Small intestine (tissue), 7 donors: ENCODE results near the gene PTPRF. TPM values are rescaled to one million over a fixed set of nuclear protein-coding genes. Genes with fewer than 3 reads are reported as not detected.
A peak's percentile ranks its signal among the peaks of the same experiment; 100 is the strongest.

ENCODE experiments used
- DNase-seq, 2 donors: peaks; one replicate each; pipeline versions ENCODE4 v3.0.0 to v3.0.0-alpha.2; 2013
- FAIRE-seq: peaks from 2 replicates; lab custom pipeline; 2012; peaks lifted over from hg19 to GRCh38; lab: Jason Lieb, UNC
- H3K27ac ChIP-seq, 3 donors: one replicate each; pipeline ENCODE4 v1.5.1; 2013; ENCODE audit warnings: low read length in 2 of 3, mild to moderate bottlenecking in 2 of 3, control low read depth in 1 of 3, inconsistent platforms in 1 of 3, low read depth in 1 of 3, moderate library complexity in 1 of 3
- H3K27me3 ChIP-seq, 3 donors: one replicate each; pipeline ENCODE4 v1.6.1; 2013; ENCODE audit warnings: low read length in 3 of 3, inconsistent platforms in 1 of 3; ENCODE audit not compliant: control insufficient read depth in 3 of 3, insufficient read depth in 3 of 3
- H3K36me3 ChIP-seq, 3 donors: one replicate each; pipeline ENCODE4 v1.6.1; 2013; ENCODE audit warnings: low read length in 3 of 3, inconsistent platforms in 1 of 3, low read depth in 1 of 3, mild to moderate bottlenecking in 1 of 3, moderate library complexity in 1 of 3; ENCODE audit not compliant: control insufficient read depth in 3 of 3, insufficient read depth in 2 of 3
- H3K4me1 ChIP-seq, 3 donors: one replicate each; pipeline ENCODE4 v1.6.1; 2013; ENCODE audit warnings: low read length in 2 of 3, inconsistent platforms in 1 of 3, low read depth in 1 of 3, mild to moderate bottlenecking in 1 of 3, moderate library complexity in 1 of 3; ENCODE audit not compliant: control insufficient read depth in 3 of 3, insufficient read depth in 2 of 3
- H3K4me3 ChIP-seq, 3 donors: one replicate each; pipeline ENCODE4 v1.5.1; 2013; ENCODE audit warnings: low read length in 3 of 3, control low read depth in 1 of 3, inconsistent platforms in 1 of 3, low read depth in 1 of 3, mild to moderate bottlenecking in 1 of 3, moderate library complexity in 1 of 3
- H3K9me3 ChIP-seq, 2 donors: one replicate each; pipeline ENCODE4 v1.6.1; 2013; ENCODE audit warnings: low read depth in 1 of 2, low read length in 1 of 2; ENCODE audit not compliant: control insufficient read depth in 2 of 2, insufficient read depth in 1 of 2
- WGBS, 3 donors: extraction: QIAGEN DNeasy Blood & Tissue Kit; methylation state at CpG; one replicate each; pipeline ENCODE4 v1.1.7; 2013; 5-methylcytosine and 5-hydroxymethylcytosine counted together
- polyA plus RNA-seq, 4 donors: library from polyadenylated mRNA; stranded (reverse) in 3 of 4; unstranded in 1 of 4; fragments of 200-250 nt in 3 of 4; fragments of 120-200 nt in 1 of 4; gene quantifications; one replicate each; pipeline versions ENCODE4 v1.2.1 to v1.2.3, GENCODE V29; 2013
- donor health status: healthy with polysubstance abuse.
- donor health status: control.
- donor health status: control.
- donor health status: Bipolar disorder and iron deficiency.
- donor health status: healthy.

Gene PTPRF
- polyA plus RNA-seq, 4 donors, result 77.0 to 255 (median 83.2) TPM

GRCh38 chr1:43536864-43537358, 6.2 kb downstream of the PTPRF start:
- peaks cover 0 to 73% (median 2%) of the 10 kb centered on the region in 3 donors for H3K36me3 ChIP-seq
- WGBS, 3 donors, result 47 to 61% (median 57%) methylated on average over 11 of the region's 11 CpGs
- peak overlapping the region; percentile 76 to 90 (median 77) for H3K27ac ChIP-seq
- no peaks in the 10 kb centered on the region for H3K9me3 ChIP-seq
- FAIRE-seq (no peak), DNase-seq (no peak)
- peaks cover 0 to 91% (median 2%) of the 10 kb centered on the region in 3 donors for H3K4me1 ChIP-seq
- H3K4me3 ChIP-seq, result no peak overlapping the region
- H3K27me3 ChIP-seq, result no peaks in the 10 kb centered on the region

DNA sequence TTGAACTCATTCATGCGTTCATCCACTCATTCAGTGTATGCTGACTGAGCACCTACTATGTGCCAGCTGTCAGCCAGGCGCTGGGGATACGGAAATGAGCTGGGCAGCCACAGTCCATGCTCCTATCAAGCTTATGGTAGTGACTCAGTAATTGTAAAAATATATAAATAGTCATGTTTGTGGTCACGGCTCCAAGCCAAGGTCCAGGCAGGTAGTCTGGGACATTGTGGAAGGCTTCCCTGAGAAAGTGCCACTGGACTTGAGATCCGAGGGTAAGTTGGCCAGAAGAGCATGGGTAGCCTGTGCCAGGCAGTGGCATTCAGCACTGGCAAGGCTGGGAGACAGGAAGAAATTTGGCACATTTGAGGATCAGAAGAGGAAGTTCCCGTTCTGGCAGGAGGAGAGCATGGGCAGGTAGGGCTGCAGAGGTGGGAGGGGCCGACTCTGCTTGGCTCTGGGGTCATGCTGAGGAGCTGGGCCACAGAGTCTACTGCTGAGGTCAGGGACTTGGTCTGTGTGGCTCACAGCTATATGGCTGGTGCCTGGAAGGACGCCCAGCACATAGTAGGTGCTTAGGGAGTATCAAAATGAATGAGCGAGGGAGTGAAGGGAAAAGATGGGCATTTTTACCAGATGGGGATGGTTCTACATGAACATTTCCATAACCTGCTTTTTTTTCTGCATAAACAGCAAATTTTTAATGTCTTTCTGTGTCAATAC, 6.9 kb downstream of the PTPRF start:
- Histone ChIP-seq H3K4me3 (no peak overlapping the region), H3K27me3 (no peaks in the 10 kb centered on the region)

GRCh38 chr1:43538143-43538487, 7.4 kb downstream of the PTPRF start:
- Histone ChIP-seq H3K4me1 (peaks cover 0 to 98% (median 6%) of the 10 kb centered on the region in 3 donors), H3K27ac (peak overlapping the region in 2 of 3 donors; percentile 86 to 90)
- WGBS, 3 donors, result 91 to 98% (median 94%) methylated on average over 3 of the region's 3 CpGs

More for the DNA sequence above, 6.9 kb downstream of the PTPRF start:
- WGBS, 3 donors, result 34 to 69% (median 44%) methylated on average over 9 of the region's 9 CpGs
- peaks cover 0 to 98% (median 2%) of the 10 kb centered on the region in 3 donors for H3K4me1 ChIP-seq
- FAIRE-seq (no peak), DNase-seq (peak in 1 of 2 donors; percentile 89)
- H3K36me3 ChIP-seq, result peaks cover 0 to 79% (median 2%) of the 10 kb centered on the region in 3 donors
- peak overlapping the region; percentile 77 to 90 (median 86) for H3K27ac ChIP-seq
- H3K9me3 ChIP-seq, result no peaks in the 10 kb centered on the region

DNA sequence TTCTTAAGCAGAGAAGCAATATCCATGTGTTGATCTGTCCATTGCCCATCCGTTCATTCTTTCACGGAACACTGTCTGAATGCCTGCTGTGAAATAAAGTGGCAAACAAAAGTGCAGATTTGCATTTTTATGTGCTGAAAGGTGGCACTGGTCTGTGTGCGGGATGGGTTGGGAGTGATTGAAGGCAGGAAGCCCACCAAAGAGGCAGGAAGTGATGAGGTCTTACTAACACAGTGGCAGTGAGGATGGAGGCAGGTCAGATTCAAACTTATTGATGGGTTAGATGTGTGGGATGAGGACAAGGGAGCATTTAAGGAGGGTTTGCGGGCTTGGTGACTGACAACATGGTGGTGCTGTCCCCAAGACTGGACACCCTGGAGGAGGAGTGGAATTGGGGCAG, 8.3 kb downstream of the PTPRF start:
- no peak for DNase-seq
- Histone ChIP-seq H3K27ac (peak overlapping the region in 2 of 3 donors; percentile 12 to 95), H3K36me3 (peaks cover 0 to 80% (median 2%) of the 10 kb centered on the region in 3 donors), H3K9me3 (no peaks in the 10 kb centered on the region), H3K27me3 (no peaks in the 10 kb centered on the region), H3K4me1 (peaks cover 4 to 98% (median 8%) of the 10 kb centered on the region in 3 donors), H3K4me3 (no peak overlapping the region)
- 89 to 93% (median 90%) methylated on average over 4 of the region's 4 CpGs for WGBS, 3 donors
- no peak for FAIRE-seq

More at GRCh38 chr1:43538143-43538487, 7.4 kb downstream of the PTPRF start:
- no peaks in the 10 kb centered on the region for H3K9me3 ChIP-seq
- H3K4me3 ChIP-seq, result no peak overlapping the region
- peaks cover 0 to 81% (median 2%) of the 10 kb centered on the region in 3 donors for H3K36me3 ChIP-seq
- no peak for DNase-seq
- H3K27me3 ChIP-seq, result no peaks in the 10 kb centered on the region
- no peak for FAIRE-seq

- no peak for DNase-seq
- no peak for FAIRE-seq
- 81 to 89% (median 83%) methylated on average over 7 of the region's 7 CpGs for WGBS, 3 donors
- Histone ChIP-seq H3K9me3 (no peaks in the 10 kb centered on the region), H3K36me3 (peaks cover 0 to 84% (median 2%) of the 10 kb centered on the region in 3 donors), H3K27ac (peak overlapping the region; percentile 15 to 95 (median 94)), H3K27me3 (no peaks in the 10 kb centered on the region), H3K4me1 (peaks cover 5 to 98% (median 17%) of the 10 kb centered on the region in 3 donors), H3K4me3 (no peak overlapping the region)
Measured at GRCh38 chr1:43539726-43540434, 9.2 kb downstream of the PTPRF start.

DNA sequence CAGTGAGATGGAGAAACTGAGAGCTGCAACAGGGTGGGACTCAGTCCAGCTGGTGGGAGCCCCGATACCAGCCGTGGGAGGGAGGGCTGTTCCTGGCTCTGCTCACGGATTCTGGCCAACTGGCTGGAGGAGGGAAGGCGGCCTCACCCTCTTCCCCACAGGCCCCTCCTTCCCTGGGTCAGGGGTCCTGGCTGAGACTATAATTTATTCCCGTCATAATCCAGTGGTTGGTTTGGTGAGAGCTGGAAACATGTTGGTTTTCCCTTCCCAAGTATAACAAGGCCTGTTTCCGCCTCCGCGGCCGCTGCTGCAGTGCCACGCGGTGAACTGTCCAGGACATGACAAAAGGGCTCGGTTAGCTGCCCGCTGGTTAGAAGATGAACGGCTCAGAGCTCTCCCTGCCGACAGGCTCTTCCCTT, 10.0 kb downstream of the PTPRF start:
- Histone ChIP-seq H3K27me3 (no peaks in the 10 kb centered on the region), H3K27ac (peak overlapping the region; percentile 65 to 95 (median 94)), H3K4me3 (no peak overlapping the region), H3K9me3 (no peaks in the 10 kb centered on the region), H3K4me1 (peaks cover 7 to 98% (median 19%) of the 10 kb centered on the region in 3 donors), H3K36me3 (peaks cover 0 to 84% (median 2%) of the 10 kb centered on the region in 3 donors)
- WGBS, 3 donors, result 47 to 78% (median 73%) methylated on average over 15 of the region's 15 CpGs
- FAIRE-seq (no peak), DNase-seq (no peak)

DNA sequence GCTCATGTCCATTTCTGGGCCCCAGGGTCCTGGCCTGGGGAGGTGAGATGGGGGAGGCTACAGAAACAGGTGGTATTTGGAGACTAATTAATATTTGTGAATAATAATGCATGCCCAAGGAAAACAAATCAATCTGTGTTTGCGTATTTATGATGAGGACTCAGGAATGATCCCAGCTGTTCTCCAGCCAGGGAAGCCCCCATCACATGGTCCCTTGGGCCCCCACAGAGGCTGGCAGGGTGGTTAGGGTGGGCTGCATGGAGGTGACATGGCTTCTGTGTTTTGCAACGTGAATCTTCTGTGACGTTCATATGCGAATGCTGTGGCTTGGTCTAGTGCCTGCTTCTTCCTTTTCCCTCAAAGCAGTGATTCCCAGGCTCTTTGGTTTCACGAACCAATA, 10.5 kb downstream of the PTPRF start:
- DNase-seq, result no peak

DNA sequence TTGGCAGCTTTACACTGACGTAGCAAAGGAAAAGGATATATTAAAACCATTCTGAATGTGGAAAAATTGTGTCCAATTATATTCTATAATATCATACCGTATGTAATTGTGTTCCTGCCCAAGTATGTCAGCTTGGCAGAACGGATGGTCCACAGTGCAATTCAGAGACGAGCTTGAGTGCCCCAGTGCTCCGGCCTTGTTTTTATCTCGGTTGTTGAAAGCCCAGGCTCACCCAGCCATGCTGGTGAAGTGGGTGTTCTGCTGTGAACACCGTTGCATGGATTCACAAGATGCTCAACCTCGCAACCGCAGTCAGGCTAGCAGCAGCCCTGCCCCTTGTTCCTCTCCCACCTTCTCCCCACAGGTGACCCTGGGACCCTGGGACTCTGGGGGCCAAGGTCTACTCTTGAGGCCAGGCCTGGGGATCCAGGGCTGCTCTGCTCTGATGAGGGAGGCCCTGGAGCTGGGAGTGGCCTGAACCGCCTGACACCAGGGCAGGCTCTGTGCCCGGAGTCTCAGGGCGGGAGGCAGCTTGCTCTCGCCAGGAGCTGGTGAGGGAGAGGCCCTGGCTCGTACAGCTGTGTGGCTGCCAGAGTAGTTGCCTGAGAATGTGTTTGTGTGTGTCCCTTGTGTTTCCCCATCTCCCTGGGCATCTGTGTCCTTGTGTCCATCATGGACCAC, 11.2 kb downstream of the PTPRF start:
- peaks cover 0 to 89% (median 2%) of the 10 kb centered on the region in 3 donors for H3K36me3 ChIP-seq
- no peak overlapping the region for H3K4me3 ChIP-seq
- DNase-seq, result peak; percentile 93 to 94
- 19 to 53% (median 37%) methylated on average over 14 of the region's 14 CpGs for WGBS, 3 donors
- FAIRE-seq, result no peak
- no peaks in the 10 kb centered on the region for H3K9me3 ChIP-seq
- H3K27me3 ChIP-seq, result no peaks in the 10 kb centered on the region
- H3K27ac ChIP-seq, result peak overlapping the region; percentile 86 to 95 (median 94)
- H3K4me1 ChIP-seq, result peaks cover 13 to 98% (median 23%) of the 10 kb centered on the region in 3 donors

More for the DNA sequence above, 10.5 kb downstream of the PTPRF start:
- H3K4me1 ChIP-seq, result peaks cover 7 to 98% (median 19%) of the 10 kb centered on the region in 3 donors
- H3K4me3 ChIP-seq, result no peak overlapping the region
- no peaks in the 10 kb centered on the region for H3K27me3 ChIP-seq
- peaks cover 0 to 83% (median 2%) of the 10 kb centered on the region in 3 donors for H3K36me3 ChIP-seq
- H3K9me3 ChIP-seq, result no peaks in the 10 kb centered on the region
- peak overlapping the region; percentile 65 to 95 (median 94) for H3K27ac ChIP-seq
- FAIRE-seq, result no peak
- 66 to 71% (median 68%) methylated on average over 5 of the region's 5 CpGs for WGBS, 3 donors
